Measurements from ENCODE around the gene MPPED2.

The MPPED2 gene

GRCh38 chr11:30446520-30446919, 139.6 kb downstream of the MPPED2 start:
- H3K4me3 ChIP-seq (ENCODE audit: low read depth, low read length), result no peak overlapping the region
- TF ChIP-seq CTCF (IDR thresholded peaks at IDR 0.05; ENCODE audit: low read depth, low read length, missing control alignments), result no peak
- DNase-seq (ENCODE audit: low read depth), result no peak

- no peak for TF ChIP-seq CTCF (IDR thresholded peaks at IDR 0.05; ENCODE audit: low read depth, low read length, missing control alignments)
- no peak overlapping the region for H3K4me3 ChIP-seq (ENCODE audit: low read depth, low read length)
- DNase-seq (ENCODE audit: low read depth), result no peak
These were observed 141.1 kb downstream of the MPPED2 start for GRCh38 chr11:30445056-30445455.

- no peak for TF ChIP-seq CTCF (IDR thresholded peaks at IDR 0.05; ENCODE audit: low read depth, low read length, missing control alignments)
- no peak for DNase-seq (ENCODE audit: low read depth)
- no peak overlapping the region for H3K4me3 ChIP-seq (ENCODE audit: low read depth, low read length)
These were observed 145.6 kb downstream of the MPPED2 start for GRCh38 chr11:30440510-30440909.

GRCh38 chr11:30436801-30437200, 149.4 kb downstream of the MPPED2 start:
- TF ChIP-seq CTCF (IDR thresholded peaks at IDR 0.05; ENCODE audit: low read depth, low read length, missing control alignments), result no peak

GRCh38 chr11:30435488-30435887, 150.7 kb downstream of the MPPED2 start:
- no peak for TF ChIP-seq CTCF (IDR thresholded peaks at IDR 0.05; ENCODE audit: low read depth, low read length, missing control alignments)
- no peak for DNase-seq (ENCODE audit: low read depth)
- no peak overlapping the region for H3K4me3 ChIP-seq (ENCODE audit: low read depth, low read length)

More at GRCh38 chr11:30436801-30437200, 149.4 kb downstream of the MPPED2 start:
- no peak overlapping the region for H3K4me3 ChIP-seq (ENCODE audit: low read depth, low read length)
- DNase-seq (ENCODE audit: low read depth), result no peak

- TF ChIP-seq CTCF (IDR thresholded peaks at IDR 0.05; ENCODE audit: low read depth, low read length, missing control alignments), result no peak
- no peak overlapping the region for H3K4me3 ChIP-seq (ENCODE audit: low read depth, low read length)
- no peak for DNase-seq (ENCODE audit: low read depth)
These were observed 151.3 kb downstream of the MPPED2 start for GRCh38 chr11:30434901-30435300.

GRCh38 chr11:30433831-30434230, 152.3 kb downstream of the MPPED2 start:
- DNase-seq (ENCODE audit: low read depth), result no peak
- no peak for TF ChIP-seq CTCF (IDR thresholded peaks at IDR 0.05; ENCODE audit: low read depth, low read length, missing control alignments)
- H3K4me3 ChIP-seq (ENCODE audit: low read depth, low read length), result no peak overlapping the region
